Left renal cortex interstitium (tissue), 4 donors: ENCODE data around the gene ABHD17B. TPM values are rescaled to one million over a fixed set of nuclear protein-coding genes. Genes with fewer than 3 reads are reported as not detected.

ENCODE experiments used
- DNase-seq, 4 donors: peaks; one replicate each; pipeline ENCODE4 v3.0.0-alpha.2; 2013; ENCODE audit warnings: low read depth in 4 of 4, low spot score in 2 of 4, missing footprints in 1 of 4
- polyA plus RNA-seq, 4 donors: library from polyadenylated mRNA; unstranded; fragments of 120-200 nt; gene quantifications; one replicate each; pipeline ENCODE4 v1.2.1, GENCODE V29; 2013; ENCODE audit not compliant: insufficient read length in 4 of 4

Gene ABHD17B
- polyA plus RNA-seq, 4 donors = 26.8 to 29.9 (median 29.0) TPM

GRCh38 chr9:71822935-71823334, 88.1 kb downstream of the ABHD17B start:
- DNase-seq = no peak

DNA sequence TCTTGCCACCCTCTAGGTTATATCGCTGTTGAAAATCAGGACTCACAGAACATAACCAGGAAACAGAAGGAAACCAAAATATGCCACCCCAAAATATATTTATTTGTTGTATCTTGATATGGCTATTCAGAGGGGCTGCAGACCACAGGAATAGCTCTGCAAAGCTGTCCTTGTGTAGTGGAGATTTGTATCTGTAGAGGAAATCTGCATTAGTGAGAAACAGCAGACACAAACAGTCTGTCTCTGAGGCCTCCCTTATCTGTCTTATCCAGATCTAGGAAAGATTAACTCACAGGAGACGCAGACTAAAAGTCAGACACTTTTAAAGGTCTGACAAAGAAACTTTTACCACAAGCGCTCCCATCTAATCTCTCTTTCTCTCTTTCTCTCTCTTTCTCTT, 88.5 kb downstream of the ABHD17B start:
- DNase-seq = no peak

GRCh38 chr9:71821405-71821804, 89.6 kb downstream of the ABHD17B start:
- DNase-seq = no peak

- DNase-seq = no peak
Observed at GRCh38 chr9:71820403-71820921, 90.5 kb downstream of the ABHD17B start.

DNA sequence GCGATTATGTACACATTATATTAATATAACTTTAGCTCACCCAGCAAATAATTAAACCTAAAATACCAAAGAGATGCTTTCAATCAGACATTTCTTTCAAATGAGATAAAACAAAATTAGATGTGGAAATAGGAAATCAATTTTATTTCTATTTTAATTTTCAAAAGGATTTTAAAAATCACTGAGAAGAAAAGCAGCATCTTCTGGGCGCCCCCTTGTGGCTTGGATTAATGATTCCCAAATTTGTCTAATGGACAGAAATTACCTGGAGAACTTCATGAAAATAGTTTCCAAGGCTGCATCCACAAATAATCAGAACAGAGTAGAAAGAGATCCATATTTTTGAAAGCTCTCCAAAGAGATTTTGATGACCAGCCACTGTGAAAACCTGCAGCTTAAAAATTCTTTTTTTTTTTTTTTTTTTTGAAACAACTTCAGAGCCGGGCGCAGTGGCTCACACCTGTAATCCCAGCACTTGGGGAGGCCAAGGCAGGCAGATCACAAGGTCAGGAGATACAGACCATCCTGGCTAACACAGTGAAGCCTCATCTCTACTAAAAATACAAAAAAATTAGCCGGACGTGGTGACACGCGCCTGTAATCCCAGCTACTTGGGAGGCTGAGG, 91.8 kb downstream of the ABHD17B start:
- peak in 1 of 4 donors; percentile 31 for DNase-seq

DNA sequence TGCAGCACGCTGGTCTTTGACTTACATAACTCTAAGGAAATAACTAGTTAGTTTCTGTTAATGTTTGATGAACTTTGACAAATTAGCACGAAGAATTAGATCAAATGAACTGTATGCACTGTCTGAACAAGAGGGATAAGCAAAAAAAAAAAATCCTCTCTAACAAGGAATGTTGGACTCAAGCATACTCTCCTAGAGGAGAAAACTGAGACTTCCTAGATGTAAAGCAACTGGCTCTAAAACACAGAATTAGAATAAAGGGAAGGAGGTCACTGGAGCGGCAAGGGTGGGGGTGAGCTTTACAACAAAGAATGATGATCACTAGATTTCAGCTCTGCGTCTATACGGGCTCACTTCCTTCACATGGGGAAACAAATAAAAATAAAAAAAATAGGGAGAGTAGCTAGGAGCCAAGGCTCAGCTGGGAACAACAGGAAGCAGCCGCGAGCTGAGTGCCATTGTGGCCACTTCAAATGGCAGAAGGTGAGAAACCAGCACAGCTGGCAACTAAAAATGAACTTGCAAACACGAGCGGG, 94.0 kb downstream of the ABHD17B start:
- no peak for DNase-seq

Other genes with a start within 250 kb of the ABHD17B start
- gene CEMIP2, start 142.7 kb downstream of the ABHD17B start, polyA plus RNA-seq = 10 to 100 TPM; 21.9 to 32.5 (median 27.4) TPM
- 10 to 100 TPM; 16.5 to 19.1 (median 17.7) TPM for gene C9orf85, start 446 bp upstream of the ABHD17B start, polyA plus RNA-seq
- gene C9orf57, start 149.4 kb upstream of the ABHD17B start, polyA plus RNA-seq = not detected
- gene GDA, start 238.2 kb upstream of the ABHD17B start, polyA plus RNA-seq = under 1 TPM; 0.24 to 0.95 (median 0.59) TPM